Heart right ventricle (tissue), 16 donors: Measurements from ENCODE around the gene TAC4. TPM values are rescaled to one million over a fixed set of nuclear protein-coding genes. Genes with fewer than 3 reads are reported as not detected.

Experiments used
- ATAC-seq, 8 donors: fragments of 200-7000 bp; cut with Tn5 transposase; one replicate each; pipeline ENCODE4 v1.9.1; 2020; ENCODE audit warnings: mild to moderate bottlenecking in 8 of 8, moderate library complexity in 8 of 8, moderate number of reproducible peaks in 1 of 8
- DNase-seq, 2 donors: peaks; one replicate each; pipeline ENCODE4 v3.0.0-alpha.2; 2020
- H3K27ac ChIP-seq, 10 donors: fragments of 200-600 bp; sonication (generic) in 2 of 10; one replicate each; pipeline versions ENCODE4 v1.5.0 to v1.8.0; 2020 to 2022; ENCODE audit warnings: mild to moderate bottlenecking in 3 of 10
- H3K27me3 ChIP-seq, 7 donors: fragments of 200-600 bp; one replicate each; pipeline ENCODE4 v1.8.0; 2021 to 2022; ENCODE audit warnings: mild to moderate bottlenecking in 2 of 7
- H3K36me3 ChIP-seq, 9 donors: fragments of 200-600 bp; sonication (generic) in 1 of 9; one replicate each; pipeline versions ENCODE4 v1.5.0 to v1.8.0; 2020 to 2022; ENCODE audit warnings: mild to moderate bottlenecking in 2 of 9
- H3K4me1 ChIP-seq, 9 donors: fragments of 200-600 bp; sonication (generic) in 1 of 9; one replicate each; pipeline versions ENCODE4 v1.5.0 to v1.8.0; 2020 to 2022; ENCODE audit warnings: mild to moderate bottlenecking in 4 of 9
- H3K4me3 ChIP-seq, 10 donors: fragments of 200-600 bp; sonication (generic) in 2 of 10; one replicate each; pipeline versions ENCODE4 v1.5.0 to v1.8.0; 2020 to 2022; ENCODE audit warnings: mild to moderate bottlenecking in 7 of 10, moderate library complexity in 2 of 10
- H3K9me3 ChIP-seq, 11 donors: fragments of 200-600 bp in 10 of 11; sonication (generic) in 2 of 11; one replicate each; pipeline versions ENCODE4 v1.5.0 to v1.8.0; 2013 to 2022; ENCODE audit warnings: mild to moderate bottlenecking in 2 of 11, control low read depth in 1 of 11, moderate library complexity in 1 of 11
- WGBS, 2 donors: extraction: QIAGEN DNeasy Blood & Tissue Kit; methylation state at CpG; one replicate each; pipeline ENCODE4 v1.1.7; 2013; ENCODE audit warnings: inconsistent platforms in 1 of 2; 5-methylcytosine and 5-hydroxymethylcytosine counted together
- intact Hi-C, 10 donors: fragments of 100-400 bp; cut with DNase I; formaldehyde crosslinking; loops; one replicate each; pipeline versions ENCODE4 v1.11.1 to v1.14.2; 2022
- polyA plus RNA-seq, 2 donors: library from polyadenylated mRNA; stranded (reverse); fragments of 200-250 nt; gene quantifications; one replicate each; pipeline ENCODE4 v1.2.3, GENCODE V29; 2013
- total RNA-seq, 10 donors: library from RNA; stranded (reverse); fragmentation: NEBNext Ultra II Directional in 3 of 10; extraction: Animal tissue kit (Norgen Biotek cat#: 25700) in 3 of 10; gene quantifications; one replicate each; pipeline versions ENCODE4 v1.2.1 to v1.2.4, GENCODE V29; 2021 to 2023
- TF ChIP-seq, protein P1 (sequence below), 9 donors: fragments of 200-600 bp; sonication (generic) in 2 of 9; IDR thresholded peaks; one replicate each; pipeline versions ENCODE4 v1.5.0 to v1.8.0; 2021 to 2022; ENCODE audit warnings: antibody characterized with exemption in 9 of 9, mild to moderate bottlenecking in 5 of 9, moderate library complexity in 1 of 9
- donor health status: Arrhythmogenic right ventricular cardiomyopathy.
- donor health status: ischemic (EF 13 %, LVEDD 7.1; RV severe dilation, severe dysfunction).
- donor health status: healthy with polysubstance abuse.
- donor health status: DM: no; HTN: yes; CAD: no.
- donor health status: DM: no; HTN: no; CAD: no.
- donor health status: ischemic (EF 25% LVEDD 6.9; RV normal size, moderate dysfunction).
- donor health status: ischemic (EF 25% LVEDD 5.7; RV mildly dilated, moderate dysfunction).
- donor health status: healthy.
- donor health status: DM: yes; HTN: yes; CAD: no.
- donor health status: Ischemic cardiomyopathy.
- donor health status: ischemic (EF 35%, LVEDD 5.7; RV mildly dilated, moderate dysfunction).
- donor health status: nonischemic (EF 11% LVEDD 7.7; RV severe dilation, severe dysfunction).
- donor health status: DM: yes; HTN: yes; CAD: no.
- donor health status: PGD.
- donor health status: ischemic (EF 29% LVEDD 5.4; RV normal size, mild dysfunction).
- donor health status: nonischemic (EF 23%, LVEDD 6.1; RV moderate dilation, normal function).

The TAC4 gene
- total and polyA plus RNA-seq, 12 donors, result 0.78 to 2.7 (median 0.94) TPM; not detected in 9

DNA sequence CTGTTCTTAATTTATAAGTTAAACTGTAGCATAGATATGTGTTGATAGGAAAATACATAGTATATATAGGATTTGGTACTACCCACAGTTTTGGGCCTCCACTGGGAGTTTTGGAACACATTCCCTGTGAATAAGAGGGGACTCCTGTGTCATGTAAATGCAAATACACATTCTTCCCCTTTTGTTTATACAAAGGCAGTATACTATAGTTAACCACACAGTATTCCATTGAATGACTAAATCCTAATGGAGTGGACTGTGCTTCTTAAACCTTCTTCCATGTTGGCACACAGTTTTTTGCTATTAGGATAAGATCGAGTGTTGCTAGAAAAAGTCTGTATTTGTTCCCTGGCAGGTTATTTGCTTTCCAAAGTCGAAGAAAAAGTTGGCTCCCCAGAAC is 22.2 kb downstream of the TAC4 start:
- intact Hi-C loops, result no loop called here
- H3K4me1 ChIP-seq, result peaks cover 0 to 62% (median 25%) of the 10 kb centered on the region in 9 donors

DNA sequence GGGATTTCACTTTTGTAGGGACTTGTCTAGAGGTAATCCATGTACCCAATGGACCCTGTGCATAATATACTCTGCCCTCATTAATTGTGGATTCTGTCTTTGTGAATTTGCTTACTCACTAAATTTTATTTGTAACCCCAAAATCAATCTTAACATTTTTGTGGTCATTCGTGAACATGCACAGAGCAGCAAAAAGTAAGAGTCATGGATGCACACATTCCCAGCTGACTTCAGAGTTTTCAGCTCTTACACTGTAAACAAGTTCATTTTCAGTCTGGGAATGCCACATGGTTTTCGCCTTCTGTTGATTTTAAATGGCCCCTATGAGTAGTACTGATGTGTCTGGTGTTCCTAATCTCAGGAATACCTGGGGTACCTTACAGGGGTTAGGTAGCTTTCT is 24.3 kb downstream of the TAC4 start:
- Histone ChIP-seq H3K4me1 (peaks cover 0 to 69% (median 33%) of the 10 kb centered on the region in 9 donors), H3K27me3 (no peaks in the 10 kb centered on the region), H3K36me3 (peaks cover 0 to 100% (median 67%) of the 10 kb centered on the region in 9 donors), H3K27ac (peak overlapping the region in 3 of 10 donors; percentile 19 to 24 (median 19)), H3K9me3 (no peaks in the 10 kb centered on the region), H3K4me3 (no peak overlapping the region)
- intact Hi-C loops, result no loop called here
- DNase-seq (no peak), ATAC-seq (no peak)
- 96 to 97% methylated on average over 2 of the region's 2 CpGs for WGBS, 2 donors
- TF ChIP-seq, protein P1, sequence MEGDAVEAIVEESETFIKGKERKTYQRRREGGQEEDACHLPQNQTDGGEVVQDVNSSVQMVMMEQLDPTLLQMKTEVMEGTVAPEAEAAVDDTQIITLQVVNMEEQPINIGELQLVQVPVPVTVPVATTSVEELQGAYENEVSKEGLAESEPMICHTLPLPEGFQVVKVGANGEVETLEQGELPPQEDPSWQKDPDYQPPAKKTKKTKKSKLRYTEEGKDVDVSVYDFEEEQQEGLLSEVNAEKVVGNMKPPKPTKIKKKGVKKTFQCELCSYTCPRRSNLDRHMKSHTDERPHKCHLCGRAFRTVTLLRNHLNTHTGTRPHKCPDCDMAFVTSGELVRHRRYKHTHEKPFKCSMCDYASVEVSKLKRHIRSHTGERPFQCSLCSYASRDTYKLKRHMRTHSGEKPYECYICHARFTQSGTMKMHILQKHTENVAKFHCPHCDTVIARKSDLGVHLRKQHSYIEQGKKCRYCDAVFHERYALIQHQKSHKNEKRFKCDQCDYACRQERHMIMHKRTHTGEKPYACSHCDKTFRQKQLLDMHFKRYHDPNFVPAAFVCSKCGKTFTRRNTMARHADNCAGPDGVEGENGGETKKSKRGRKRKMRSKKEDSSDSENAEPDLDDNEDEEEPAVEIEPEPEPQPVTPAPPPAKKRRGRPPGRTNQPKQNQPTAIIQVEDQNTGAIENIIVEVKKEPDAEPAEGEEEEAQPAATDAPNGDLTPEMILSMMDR (IDR thresholded peaks at IDR 0.05), result no peak

More for the DNA sequence above, 22.2 kb downstream of the TAC4 start:
- Histone ChIP-seq H3K27me3 (no peaks in the 10 kb centered on the region), H3K4me3 (no peak overlapping the region), H3K9me3 (no peaks in the 10 kb centered on the region), H3K36me3 (peaks cover 0 to 100% (median 58%) of the 10 kb centered on the region in 9 donors), H3K27ac (no peak overlapping the region)
- DNase-seq, result no peak
- TF ChIP-seq, protein P1 (IDR thresholded peaks at IDR 0.05), result no peak
- ATAC-seq, result no peak
- WGBS, 2 donors, result 75 to 97% methylated on average over 2 of the region's 2 CpGs

DNA sequence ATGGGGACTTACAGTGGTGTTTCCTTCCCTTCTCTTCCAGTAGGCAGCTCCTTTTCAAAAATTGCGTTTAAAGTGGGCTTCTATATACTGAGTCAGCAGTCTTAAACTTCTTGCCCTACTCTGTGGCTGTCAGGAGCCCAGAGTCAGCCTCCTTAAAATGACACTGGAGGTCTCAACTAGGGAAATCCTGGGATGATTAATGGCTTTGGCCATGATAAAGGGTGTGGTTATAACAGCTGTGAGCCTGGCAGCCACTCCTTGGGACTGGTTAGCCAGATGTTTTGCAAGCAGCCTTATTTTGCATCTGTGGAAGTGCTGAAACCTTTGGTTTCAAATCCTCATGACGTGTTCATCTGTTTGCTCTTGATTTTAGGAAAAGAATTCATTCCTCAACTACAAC is 25.0 kb downstream of the TAC4 start:
- ATAC-seq (peak in 7 of 8 donors; percentile 53 to 89 (median 71)), DNase-seq (peak; percentile 46 to 49)
- Histone ChIP-seq H3K9me3 (no peaks in the 10 kb centered on the region), H3K36me3 (peaks cover 0 to 100% (median 69%) of the 10 kb centered on the region in 9 donors), H3K4me3 (no peak overlapping the region), H3K27me3 (no peaks in the 10 kb centered on the region), H3K4me1 (peaks cover 0 to 66% (median 26%) of the 10 kb centered on the region in 9 donors), H3K27ac (peak overlapping the region in 2 of 10 donors; percentile 19 to 24)
- TF ChIP-seq, protein P1 (IDR thresholded peaks at IDR 0.05), result no peak
- 68 to 74% methylated on average over 2 of the region's 2 CpGs for WGBS, 2 donors
- intact Hi-C loops, result no loop called here

DNA sequence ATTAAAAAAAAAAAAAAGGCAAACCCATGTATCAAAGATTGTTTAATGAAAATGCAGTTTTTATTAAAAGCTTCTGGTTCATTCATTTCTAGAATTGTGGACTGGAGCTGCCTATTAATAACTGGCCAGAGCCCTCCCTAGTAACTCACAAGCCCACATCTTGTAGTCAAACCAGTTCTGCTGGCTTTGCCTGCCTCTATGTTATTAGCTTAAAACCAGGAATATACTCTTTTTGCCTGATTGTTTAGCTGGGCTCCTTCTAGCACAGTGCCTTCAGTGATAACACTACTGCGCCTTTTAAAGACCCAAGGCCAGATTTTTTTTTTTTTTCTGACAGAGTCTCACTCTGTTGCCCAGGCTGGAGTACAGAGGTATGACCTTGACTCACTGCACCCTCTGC is 26.0 kb downstream of the TAC4 start:
- peaks cover 0 to 100% (median 62%) of the 10 kb centered on the region in 9 donors for H3K36me3 ChIP-seq
- H3K9me3 ChIP-seq, result no peaks in the 10 kb centered on the region
- DNase-seq, result no peak
- intact Hi-C loops, result no loop called here
- H3K4me3 ChIP-seq, result no peak overlapping the region
- H3K4me1 ChIP-seq, result peaks cover 0 to 67% (median 17%) of the 10 kb centered on the region in 9 donors
- no peak for ATAC-seq
- 90 to 100% methylated on average over 1 of the region's 1 CpG for WGBS, 2 donors
- peak overlapping the region in 2 of 10 donors; percentile 27 to 31 for H3K27ac ChIP-seq
- H3K27me3 ChIP-seq, result no peaks in the 10 kb centered on the region
- TF ChIP-seq, protein P1 (IDR thresholded peaks at IDR 0.05), result no peak
